Measurements from ENCODE around the gene ADORA1. TPM values are rescaled to one million over a fixed set of nuclear protein-coding genes. Genes with fewer than 3 reads are reported as not detected.
A peak's percentile ranks its signal among the peaks of the same experiment; 100 is the strongest.

The ADORA1 gene
- total and polyA plus RNA-seq, 2 experiments from 2014 or later, result 8.5 to 22.2 TPM

DNA sequence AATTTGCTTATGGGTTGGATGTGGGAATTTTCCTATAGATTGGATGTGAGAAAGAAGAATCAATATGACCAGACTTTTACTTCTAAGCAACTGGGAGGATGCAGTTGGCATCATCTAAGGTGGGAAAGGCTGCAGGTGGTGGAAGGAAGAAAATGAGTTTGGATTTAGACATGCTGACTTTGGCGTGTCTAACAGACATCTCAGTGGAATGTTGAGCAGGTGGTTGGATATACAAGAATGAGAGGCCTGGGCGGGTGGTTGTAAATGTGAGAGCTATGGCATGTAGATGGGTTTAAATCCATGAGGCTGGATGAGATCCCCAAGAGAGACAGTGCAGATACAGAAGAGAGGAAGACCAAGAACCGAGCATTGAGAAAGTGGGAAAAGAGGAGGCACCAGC lies 10.5 kb downstream of the ADORA1 start:
- Histone ChIP-seq H3K27me3 (no peaks in the 10 kb centered on the region), H3K9me3 (ENCODE audit: low read depth) (no peaks in the 10 kb centered on the region), H3K36me3 (no peaks in the 10 kb centered on the region), H3K4me3 (no peak overlapping the region), H3K4me1 (ENCODE audit: low read depth) (peaks cover 23% of the 10 kb centered on the region), H3K27ac (no peak overlapping the region)
- TF ChIP-seq, protein P1, sequence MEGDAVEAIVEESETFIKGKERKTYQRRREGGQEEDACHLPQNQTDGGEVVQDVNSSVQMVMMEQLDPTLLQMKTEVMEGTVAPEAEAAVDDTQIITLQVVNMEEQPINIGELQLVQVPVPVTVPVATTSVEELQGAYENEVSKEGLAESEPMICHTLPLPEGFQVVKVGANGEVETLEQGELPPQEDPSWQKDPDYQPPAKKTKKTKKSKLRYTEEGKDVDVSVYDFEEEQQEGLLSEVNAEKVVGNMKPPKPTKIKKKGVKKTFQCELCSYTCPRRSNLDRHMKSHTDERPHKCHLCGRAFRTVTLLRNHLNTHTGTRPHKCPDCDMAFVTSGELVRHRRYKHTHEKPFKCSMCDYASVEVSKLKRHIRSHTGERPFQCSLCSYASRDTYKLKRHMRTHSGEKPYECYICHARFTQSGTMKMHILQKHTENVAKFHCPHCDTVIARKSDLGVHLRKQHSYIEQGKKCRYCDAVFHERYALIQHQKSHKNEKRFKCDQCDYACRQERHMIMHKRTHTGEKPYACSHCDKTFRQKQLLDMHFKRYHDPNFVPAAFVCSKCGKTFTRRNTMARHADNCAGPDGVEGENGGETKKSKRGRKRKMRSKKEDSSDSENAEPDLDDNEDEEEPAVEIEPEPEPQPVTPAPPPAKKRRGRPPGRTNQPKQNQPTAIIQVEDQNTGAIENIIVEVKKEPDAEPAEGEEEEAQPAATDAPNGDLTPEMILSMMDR (IDR thresholded peaks at IDR 0.05; ENCODE audit: low read depth, low read length), result no peak
- no peak for DNase-seq (ENCODE audit: low read depth in 1 of 2, low spot score in 1 of 2)

DNA sequence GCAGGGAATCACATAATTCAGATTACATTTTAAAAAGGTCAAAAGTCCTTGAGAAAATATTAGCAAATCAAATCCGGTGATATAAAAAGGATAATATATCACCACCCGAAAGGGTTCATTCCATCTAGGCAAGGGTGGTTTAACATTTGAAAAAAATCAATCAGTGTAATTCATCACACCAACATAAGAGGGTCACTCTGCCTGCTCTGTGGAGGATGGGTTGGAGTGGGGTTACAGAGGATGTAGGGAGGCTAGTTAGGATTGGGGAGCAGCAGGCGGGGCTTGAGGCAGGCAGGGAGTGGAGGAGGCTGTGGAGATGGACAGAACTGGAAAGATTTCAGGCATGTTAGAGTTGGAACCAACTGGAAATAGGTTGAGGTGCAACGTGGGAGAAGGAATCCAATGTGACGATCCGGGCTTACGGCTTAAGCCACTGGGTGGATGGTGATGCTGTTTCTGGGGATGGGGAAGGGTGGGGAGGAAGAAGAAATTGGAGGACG lies 12.5 kb downstream of the ADORA1 start:
- Histone ChIP-seq H3K4me3 (no peak overlapping the region), H3K9me3 (ENCODE audit: low read depth) (no peaks in the 10 kb centered on the region), H3K4me1 (ENCODE audit: low read depth) (peaks cover 18% of the 10 kb centered on the region), H3K27ac (peak overlapping the region; percentile 88), H3K36me3 (no peaks in the 10 kb centered on the region), H3K27me3 (no peaks in the 10 kb centered on the region)
- TF ChIP-seq, protein P1 (IDR thresholded peaks at IDR 0.05; ENCODE audit: low read depth, low read length), result no peak
- no peak for DNase-seq (ENCODE audit: low read depth in 1 of 2, low spot score in 1 of 2)

DNA sequence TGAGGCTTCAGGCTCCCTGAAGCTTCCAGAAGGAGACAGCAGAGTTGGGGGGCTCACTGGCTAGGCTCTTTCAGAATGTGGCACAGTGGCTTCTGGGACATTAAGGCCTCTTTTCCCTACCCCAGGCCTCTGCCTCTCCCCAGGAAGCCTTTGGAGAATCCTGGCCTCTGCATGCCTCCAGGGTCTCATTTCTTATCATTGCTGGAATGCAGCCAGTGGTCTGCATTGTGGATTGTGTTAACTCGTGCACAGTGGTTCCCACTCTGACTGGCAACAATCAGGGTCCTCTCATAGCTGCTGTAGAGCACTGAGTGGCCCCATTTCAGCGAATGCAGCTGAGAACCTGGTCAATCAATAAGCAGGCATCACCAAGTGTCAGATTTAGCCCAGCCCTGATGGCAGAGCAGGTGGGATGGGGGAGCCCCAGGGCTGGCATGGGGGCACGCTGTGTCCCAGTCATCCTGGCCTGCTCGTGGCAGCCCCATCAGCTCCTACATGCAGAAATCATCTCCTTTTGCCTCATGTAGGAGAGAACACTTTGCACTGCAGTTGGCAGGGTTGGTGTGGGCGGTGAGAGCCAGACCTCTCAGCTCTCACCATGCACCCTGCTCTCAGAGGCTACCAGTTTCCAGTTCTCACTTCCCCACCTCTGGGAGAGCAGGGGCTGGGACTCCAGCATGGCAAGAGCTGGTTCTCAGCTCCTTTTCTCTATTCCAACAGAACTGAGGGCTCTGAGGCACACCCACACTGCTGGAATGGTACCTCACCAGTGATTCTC lies 13.4 kb downstream of the ADORA1 start:
- no peak overlapping the region for H3K4me3 ChIP-seq
- peak in 1 of 2 donors; percentile 81 for DNase-seq (ENCODE audit: low read depth in 1 of 2, low spot score in 1 of 2)
- no peaks in the 10 kb centered on the region for H3K9me3 ChIP-seq (ENCODE audit: low read depth)
- H3K27me3 ChIP-seq, result no peaks in the 10 kb centered on the region
- TF ChIP-seq, protein P1 (IDR thresholded peaks at IDR 0.05; ENCODE audit: low read depth, low read length), result no peak
- H3K27ac ChIP-seq, result peak overlapping the region; percentile 88
- no peaks in the 10 kb centered on the region for H3K36me3 ChIP-seq
- H3K4me1 ChIP-seq (ENCODE audit: low read depth), result peaks cover 23% of the 10 kb centered on the region

DNA sequence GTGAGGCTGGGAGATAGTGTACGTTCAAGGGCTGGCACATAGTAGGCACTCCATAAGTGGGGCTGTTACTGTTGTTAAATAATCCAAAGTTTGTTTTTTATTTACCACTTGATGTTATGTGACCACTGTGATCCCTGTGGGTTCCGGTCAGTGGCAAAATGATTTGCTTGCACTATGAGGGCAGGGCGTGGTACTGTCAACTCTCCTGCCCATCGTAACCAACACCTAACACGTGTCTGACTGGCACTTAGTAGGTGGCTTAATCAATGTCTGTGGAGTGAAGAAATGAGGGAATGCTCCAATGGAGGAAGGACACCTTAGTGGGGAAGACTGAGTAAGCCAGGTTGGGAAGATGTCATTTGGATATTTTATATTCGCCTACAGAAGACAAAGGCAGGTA lies 14.6 kb downstream of the ADORA1 start:
- H3K27ac ChIP-seq, result no peak overlapping the region
- no peaks in the 10 kb centered on the region for H3K9me3 ChIP-seq (ENCODE audit: low read depth)
- no peak for DNase-seq (ENCODE audit: low read depth in 1 of 2, low spot score in 1 of 2)
- H3K4me3 ChIP-seq, result no peak overlapping the region
- H3K4me1 ChIP-seq (ENCODE audit: low read depth), result peaks cover 23% of the 10 kb centered on the region
- TF ChIP-seq, protein P1 (IDR thresholded peaks at IDR 0.05; ENCODE audit: low read depth, low read length), result no peak
- no peaks in the 10 kb centered on the region for H3K36me3 ChIP-seq
- no peaks in the 10 kb centered on the region for H3K27me3 ChIP-seq

DNA sequence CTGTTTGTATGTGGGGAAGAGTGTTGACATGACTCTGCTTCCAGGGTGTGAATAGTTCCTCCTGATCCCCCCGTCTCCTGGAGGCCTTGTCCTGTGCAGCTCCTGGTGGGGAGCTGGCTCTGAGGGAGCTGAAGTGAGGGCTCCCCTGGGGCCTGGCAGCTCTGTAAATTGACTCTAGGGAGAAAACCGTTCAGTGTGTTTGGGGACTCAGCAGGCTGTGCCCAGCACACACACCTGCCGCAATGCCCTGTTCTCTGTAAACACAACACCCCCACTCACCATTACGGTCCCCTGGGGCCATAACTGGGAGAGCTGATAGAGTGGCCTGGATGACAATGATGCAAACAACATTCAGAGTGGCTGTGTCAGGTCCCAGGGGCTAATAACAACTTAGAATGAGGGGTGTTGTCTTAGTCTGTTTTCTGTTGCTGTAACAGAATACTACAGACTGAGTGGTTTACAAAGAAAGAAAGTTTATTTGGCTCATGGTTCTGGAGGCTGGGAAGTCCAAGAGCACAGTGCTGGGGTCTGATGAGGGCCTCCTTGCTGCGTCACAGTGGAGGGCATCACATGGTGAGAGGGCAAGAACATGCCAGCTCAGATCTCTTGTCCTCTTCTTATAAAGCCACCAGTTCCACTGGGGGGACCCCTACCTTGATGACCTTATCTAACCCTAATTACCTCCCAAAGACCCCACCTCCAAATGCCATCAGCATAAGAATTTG lies 15.3 kb downstream of the ADORA1 start:
- no peaks in the 10 kb centered on the region for H3K9me3 ChIP-seq (ENCODE audit: low read depth)
- no peaks in the 10 kb centered on the region for H3K36me3 ChIP-seq
- H3K4me1 ChIP-seq (ENCODE audit: low read depth), result peaks cover 23% of the 10 kb centered on the region
- no peaks in the 10 kb centered on the region for H3K27me3 ChIP-seq
- TF ChIP-seq, protein P1 (IDR thresholded peaks at IDR 0.05; ENCODE audit: low read depth, low read length), result no peak
- no peak overlapping the region for H3K27ac ChIP-seq
- DNase-seq (ENCODE audit: low read depth in 1 of 2, low spot score in 1 of 2), result no peak
- H3K4me3 ChIP-seq, result no peak overlapping the region

Measured in cardiac muscle cell (in vitro differentiated cells and primary cell).